Measurements from ENCODE around the gene MRPS15.
A peak's percentile ranks its signal among the peaks of the same experiment; 100 is the strongest.

Gene MRPS15

GRCh38 chr1:36476945-36477344 lies 12.8 kb upstream of the MRPS15 start:
- no peak for DNase-seq (ENCODE audit: low spot score in 2 of 2)
- Mint-ChIP-seq H3K4me1 (peaks cover under 1% of the 10 kb centered on the region), H3K27me3 (no peaks in the 10 kb centered on the region), H3K9me3 (no peaks in the 10 kb centered on the region), H3K4me3 (no peak overlapping the region), H3K27ac (no peak overlapping the region), H3K36me3 (no peaks in the 10 kb centered on the region)
- ATAC-seq (ENCODE audit: low read depth), result no peak

- Mint-ChIP-seq H3K27ac (no peak overlapping the region), H3K27me3 (no peaks in the 10 kb centered on the region), H3K4me1 (no peaks in the 10 kb centered on the region), H3K9me3 (no peaks in the 10 kb centered on the region), H3K4me3 (no peak overlapping the region), H3K36me3 (no peaks in the 10 kb centered on the region)
- DNase-seq (ENCODE audit: low spot score in 2 of 2) (no peak), ATAC-seq (ENCODE audit: low read depth) (no peak)
Observed at GRCh38 chr1:36475910-36476604, 11.9 kb upstream of the MRPS15 start.

GRCh38 chr1:36475341-36475740 lies 11.2 kb upstream of the MRPS15 start:
- H3K4me3 Mint-ChIP-seq, result no peak overlapping the region
- no peaks in the 10 kb centered on the region for H3K9me3 Mint-ChIP-seq
- no peak for DNase-seq (ENCODE audit: low spot score in 2 of 2)
- H3K36me3 Mint-ChIP-seq, result no peaks in the 10 kb centered on the region
- no peak for ATAC-seq (ENCODE audit: low read depth)
- H3K27me3 Mint-ChIP-seq, result no peaks in the 10 kb centered on the region
- H3K27ac Mint-ChIP-seq, result no peak overlapping the region
- no peaks in the 10 kb centered on the region for H3K4me1 Mint-ChIP-seq

- ATAC-seq (ENCODE audit: low read depth) (no peak), DNase-seq (ENCODE audit: low spot score in 2 of 2) (no peak)
- no peak overlapping the region for H3K27ac Mint-ChIP-seq
- H3K9me3 Mint-ChIP-seq, result no peaks in the 10 kb centered on the region
- H3K27me3 Mint-ChIP-seq, result no peaks in the 10 kb centered on the region
- no peaks in the 10 kb centered on the region for H3K4me1 Mint-ChIP-seq
- H3K4me3 Mint-ChIP-seq, result no peak overlapping the region
- H3K36me3 Mint-ChIP-seq, result no peaks in the 10 kb centered on the region
Observed at GRCh38 chr1:36472656-36473055, 8.5 kb upstream of the MRPS15 start.

- Mint-ChIP-seq H3K27ac (no peak overlapping the region), H3K4me3 (no peak overlapping the region), H3K27me3 (no peaks in the 10 kb centered on the region), H3K4me1 (no peaks in the 10 kb centered on the region), H3K9me3 (no peaks in the 10 kb centered on the region), H3K36me3 (no peaks in the 10 kb centered on the region)
- DNase-seq (ENCODE audit: low spot score in 2 of 2) (no peak), ATAC-seq (ENCODE audit: low read depth) (no peak)
Observed at GRCh38 chr1:36471830-36472641, 7.9 kb upstream of the MRPS15 start.

GRCh38 chr1:36469163-36469562 lies 5.0 kb upstream of the MRPS15 start:
- peak overlapping the region; percentile 53 for H3K27ac Mint-ChIP-seq
- H3K9me3 Mint-ChIP-seq, result no peaks in the 10 kb centered on the region
- no peak overlapping the region for H3K4me3 Mint-ChIP-seq
- ATAC-seq (ENCODE audit: low read depth) (no peak), DNase-seq (ENCODE audit: low spot score in 2 of 2) (no peak)
- no peaks in the 10 kb centered on the region for H3K27me3 Mint-ChIP-seq
- H3K36me3 Mint-ChIP-seq, result no peaks in the 10 kb centered on the region
- H3K4me1 Mint-ChIP-seq, result peaks cover 7% of the 10 kb centered on the region

GRCh38 chr1:36467700-36468455 lies 3.7 kb upstream of the MRPS15 start:
- Mint-ChIP-seq H3K27ac (no peak overlapping the region), H3K27me3 (no peaks in the 10 kb centered on the region), H3K9me3 (no peaks in the 10 kb centered on the region), H3K4me3 (no peak overlapping the region), H3K36me3 (no peaks in the 10 kb centered on the region), H3K4me1 (peaks cover 14% of the 10 kb centered on the region)
- ATAC-seq (ENCODE audit: low read depth) (no peak), DNase-seq (ENCODE audit: low spot score in 2 of 2) (no peak)

GRCh38 chr1:36467027-36467410 lies 2.8 kb upstream of the MRPS15 start:
- ATAC-seq (ENCODE audit: low read depth), result no peak
- no peak overlapping the region for H3K27ac Mint-ChIP-seq

GRCh38 chr1:36466370-36467026 lies 2.3 kb upstream of the MRPS15 start:
- no peaks in the 10 kb centered on the region for H3K27me3 Mint-ChIP-seq
- DNase-seq (ENCODE audit: low spot score in 2 of 2) (no peak), ATAC-seq (ENCODE audit: low read depth) (no peak)
- H3K4me1 Mint-ChIP-seq, result peaks cover 17% of the 10 kb centered on the region
- H3K36me3 Mint-ChIP-seq, result no peaks in the 10 kb centered on the region
- H3K27ac Mint-ChIP-seq, result no peak overlapping the region
- no peaks in the 10 kb centered on the region for H3K9me3 Mint-ChIP-seq
- H3K4me3 Mint-ChIP-seq, result no peak overlapping the region

More at GRCh38 chr1:36467027-36467410, 2.8 kb upstream of the MRPS15 start:
- Mint-ChIP-seq H3K36me3 (no peaks in the 10 kb centered on the region), H3K4me3 (no peak overlapping the region), H3K27me3 (no peaks in the 10 kb centered on the region), H3K4me1 (peaks cover 17% of the 10 kb centered on the region), H3K9me3 (no peaks in the 10 kb centered on the region)
- no peak for DNase-seq (ENCODE audit: low spot score in 2 of 2)

- Mint-ChIP-seq H3K9me3 (no peaks in the 10 kb centered on the region), H3K27me3 (no peaks in the 10 kb centered on the region), H3K36me3 (peaks cover 3% of the 10 kb centered on the region), H3K4me1 (peaks cover 20% of the 10 kb centered on the region), H3K4me3 (no peak overlapping the region), H3K27ac (peak overlapping the region; percentile 89)
- no peak for DNase-seq (ENCODE audit: low spot score in 2 of 2)
- no peak for ATAC-seq (ENCODE audit: low read depth)
Observed at GRCh38 chr1:36465731-36466369, 1.7 kb upstream of the MRPS15 start.

GRCh38 chr1:36464605-36465393 lies 615 bp upstream of the MRPS15 start:
- Mint-ChIP-seq H3K36me3 (peaks cover 6% of the 10 kb centered on the region), H3K4me3 (peak overlapping the region; percentile 96), H3K4me1 (peaks cover 20% of the 10 kb centered on the region), H3K27me3 (no peaks in the 10 kb centered on the region), H3K27ac (peak overlapping the region; percentile 89), H3K9me3 (no peaks in the 10 kb centered on the region)
- DNase-seq (ENCODE audit: low spot score in 2 of 2) (no peak), ATAC-seq (ENCODE audit: low read depth) (peak; percentile 51)

- peak overlapping the region; percentile 89 for H3K27ac Mint-ChIP-seq
- H3K36me3 Mint-ChIP-seq, result peaks cover 14% of the 10 kb centered on the region
- ATAC-seq (ENCODE audit: low read depth), result no peak
- H3K27me3 Mint-ChIP-seq, result no peaks in the 10 kb centered on the region
- peak overlapping the region; percentile 96 for H3K4me3 Mint-ChIP-seq
- no peaks in the 10 kb centered on the region for H3K9me3 Mint-ChIP-seq
- peaks cover 24% of the 10 kb centered on the region for H3K4me1 Mint-ChIP-seq
- DNase-seq (ENCODE audit: low spot score in 2 of 2), result no peak
Observed at GRCh38 chr1:36463463-36463802, 751 bp downstream of the MRPS15 start.

GRCh38 chr1:36458910-36459309 lies 5.3 kb downstream of the MRPS15 start:
- ATAC-seq (ENCODE audit: low read depth) (no peak), DNase-seq (ENCODE audit: low spot score in 2 of 2) (no peak)
- Mint-ChIP-seq H3K27me3 (no peaks in the 10 kb centered on the region), H3K27ac (no peak overlapping the region), H3K4me3 (no peak overlapping the region), H3K4me1 (peaks cover 17% of the 10 kb centered on the region), H3K36me3 (peaks cover 24% of the 10 kb centered on the region), H3K9me3 (no peaks in the 10 kb centered on the region)
